ENCODE results near the gene UBE2M. TPM values are rescaled to one million over a fixed set of nuclear protein-coding genes. Genes with fewer than 3 reads are reported as not detected.
A peak's percentile ranks its signal among the peaks of the same experiment; 100 is the strongest.

Gene UBE2M
- total RNA-seq, 1 donor from 2014 or later, result 66.7 TPM

DNA sequence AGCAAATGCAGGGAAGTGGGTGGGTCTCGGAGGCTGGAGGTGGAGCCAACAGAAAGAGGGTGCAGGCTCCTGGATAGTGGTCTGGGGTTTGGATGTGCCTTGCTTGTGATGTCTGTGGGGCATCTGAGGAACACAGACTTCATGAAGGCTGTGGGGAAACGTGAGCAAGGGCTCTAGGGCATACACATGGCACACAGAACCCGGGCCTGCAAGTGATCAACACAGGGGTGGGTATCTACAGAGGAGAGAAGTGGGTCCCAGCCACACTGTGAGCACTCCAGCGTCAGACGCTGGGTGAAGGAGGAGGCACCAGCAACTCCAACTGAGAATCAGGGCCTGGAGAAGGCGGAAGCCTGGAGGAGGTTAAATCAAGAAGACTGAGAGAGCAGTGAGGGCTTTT is 5.4 kb upstream of the UBE2M start:
- no peak for DNase-seq
- TF ChIP-seq, protein P1, sequence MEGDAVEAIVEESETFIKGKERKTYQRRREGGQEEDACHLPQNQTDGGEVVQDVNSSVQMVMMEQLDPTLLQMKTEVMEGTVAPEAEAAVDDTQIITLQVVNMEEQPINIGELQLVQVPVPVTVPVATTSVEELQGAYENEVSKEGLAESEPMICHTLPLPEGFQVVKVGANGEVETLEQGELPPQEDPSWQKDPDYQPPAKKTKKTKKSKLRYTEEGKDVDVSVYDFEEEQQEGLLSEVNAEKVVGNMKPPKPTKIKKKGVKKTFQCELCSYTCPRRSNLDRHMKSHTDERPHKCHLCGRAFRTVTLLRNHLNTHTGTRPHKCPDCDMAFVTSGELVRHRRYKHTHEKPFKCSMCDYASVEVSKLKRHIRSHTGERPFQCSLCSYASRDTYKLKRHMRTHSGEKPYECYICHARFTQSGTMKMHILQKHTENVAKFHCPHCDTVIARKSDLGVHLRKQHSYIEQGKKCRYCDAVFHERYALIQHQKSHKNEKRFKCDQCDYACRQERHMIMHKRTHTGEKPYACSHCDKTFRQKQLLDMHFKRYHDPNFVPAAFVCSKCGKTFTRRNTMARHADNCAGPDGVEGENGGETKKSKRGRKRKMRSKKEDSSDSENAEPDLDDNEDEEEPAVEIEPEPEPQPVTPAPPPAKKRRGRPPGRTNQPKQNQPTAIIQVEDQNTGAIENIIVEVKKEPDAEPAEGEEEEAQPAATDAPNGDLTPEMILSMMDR (IDR thresholded peaks at IDR 0.05), result no peak
- ChIA-PET POLR2A (interaction anchor here (1.3 to 2.3 kb wide), 3 partner anchors 9 to 20 kb away, joined by 5 to 12 read pairs (median 6); partner anchors contain the start of genes CHMP2A, MZF1 and TRIM28), CTCF (interaction anchor here (2.0 kb wide), 1 partner anchor 44 kb away, joined by 6 read pairs; the partner anchor contains the start of gene ZBTB45)
- no peak for ATAC-seq (ENCODE audit: low read depth)
- intact Hi-C loops (cut with micrococcal nuclease), result loop anchor here (1.0 kb wide), 1 partner anchor 8 kb away; no protein-coding TSS in a partner anchor
- Mint-ChIP-seq H3K9me3 (no peaks in the 10 kb centered on the region), H3K36me3 (ENCODE audit: low read depth) (peaks cover 18% of the 10 kb centered on the region), H3K27ac (no peak overlapping the region), H3K4me1 (peaks cover 50% of the 10 kb centered on the region), H3K4me3 (peak overlapping the region; percentile 80), H3K27me3 (no peaks in the 10 kb centered on the region)

DNA sequence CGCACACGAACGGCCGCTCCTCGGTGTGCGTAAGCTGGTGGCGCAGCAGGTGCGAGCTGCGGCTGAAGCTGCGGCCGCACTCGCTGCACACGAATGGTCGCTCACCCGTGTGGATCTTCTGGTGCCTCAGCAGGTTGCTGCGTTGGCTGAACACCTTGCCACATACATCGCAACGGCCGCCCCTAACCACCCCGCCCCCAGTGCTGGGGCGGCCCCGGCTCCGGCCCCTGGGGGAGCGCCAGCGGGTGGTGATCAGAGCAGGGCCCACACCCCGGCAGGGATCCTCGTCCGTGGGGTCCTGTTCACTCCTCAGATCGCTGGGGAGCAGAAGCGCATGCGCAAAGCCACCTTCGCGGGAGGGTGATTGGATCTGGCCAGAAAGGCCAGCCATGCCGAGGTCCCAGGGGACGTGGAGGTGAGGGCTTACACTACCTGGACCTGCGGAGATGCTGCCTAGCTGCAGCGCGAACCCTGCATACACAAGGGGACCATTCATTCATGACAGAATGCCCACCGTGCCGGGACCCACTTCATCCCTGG is 4.7 kb upstream of the UBE2M start:
- Mint-ChIP-seq H3K4me1 (peaks cover 52% of the 10 kb centered on the region), H3K27ac (no peak overlapping the region), H3K36me3 (ENCODE audit: low read depth) (peaks cover 12% of the 10 kb centered on the region), H3K9me3 (no peaks in the 10 kb centered on the region), H3K4me3 (peak overlapping the region; percentile 80), H3K27me3 (no peaks in the 10 kb centered on the region)
- ChIA-PET CTCF (interaction anchor here (2.0 kb wide), 1 partner anchor 43 kb away, joined by 6 read pairs; the partner anchor contains the start of gene ZBTB45), POLR2A (interaction anchor here (0.6 to 5.8 kb wide), 10 partner anchors 8 to 1293 kb away, joined by 3 to 63 read pairs (median 5); partner anchors contain the start of genes CHMP2A, MZF1, TRIM28 and ZBTB45)
- DNase-seq (peak; percentile 42), ATAC-seq (ENCODE audit: low read depth) (peak; percentile 0)
- intact Hi-C loops (cut with micrococcal nuclease), result loop anchor here (1.0 kb wide), 1 partner anchor 9 kb away; no protein-coding TSS in a partner anchor
- TF ChIP-seq, protein P1 (IDR thresholded peaks at IDR 0.05), result no peak

DNA sequence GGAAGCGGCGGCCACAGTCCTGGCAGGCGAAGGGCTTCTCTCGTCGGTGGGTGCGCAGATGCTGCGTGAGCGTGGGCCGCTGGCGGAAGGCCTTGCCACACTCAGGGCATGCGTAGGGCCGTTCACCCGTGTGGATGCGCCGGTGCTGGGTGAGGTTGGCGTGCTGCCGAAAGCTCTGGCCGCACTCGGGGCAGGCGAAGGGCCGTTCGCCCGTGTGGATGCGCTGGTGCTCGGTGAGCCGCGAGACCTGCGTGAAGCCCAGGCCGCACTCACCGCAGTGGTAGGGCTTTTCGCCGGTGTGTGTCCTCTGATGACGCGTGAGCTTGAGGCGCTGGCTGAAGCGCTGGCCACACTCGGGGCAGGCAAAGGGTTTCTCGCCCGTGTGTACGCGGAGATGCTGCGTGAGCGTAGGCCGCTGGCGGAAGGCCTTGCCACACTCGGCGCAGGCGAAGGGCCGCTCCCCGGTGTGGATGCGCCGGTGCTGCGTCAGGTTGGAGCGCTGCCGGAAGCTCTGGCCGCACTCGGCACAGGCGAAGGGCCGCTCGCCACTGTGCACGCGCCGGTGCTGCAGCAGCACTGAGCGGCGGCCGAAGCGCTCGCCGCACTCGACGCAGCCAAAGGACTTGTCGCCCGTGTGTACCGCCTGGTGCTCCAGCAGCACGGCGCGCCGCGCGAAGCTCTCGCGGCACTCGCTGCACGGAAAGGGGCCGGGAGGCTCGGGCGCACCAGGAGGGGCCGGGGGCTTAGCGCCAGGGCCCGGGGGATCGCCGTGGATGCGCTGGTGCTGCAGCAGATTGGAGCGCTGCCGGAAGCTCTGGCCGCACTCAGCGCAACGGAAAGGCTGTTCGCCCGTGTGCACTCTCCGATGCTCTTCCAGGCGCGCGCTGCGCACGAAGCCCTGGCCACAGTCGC is 4.0 kb upstream of the UBE2M start:
- POLR2A ChIA-PET, result interaction anchor here (0.6 to 5.8 kb wide), 11 partner anchors 8 to 1292 kb away, joined by 3 to 63 read pairs (median 4); partner anchors contain the start of genes CHMP2A, MZF1, TRIM28 and ZBTB45
- peak overlapping the region; percentile 80 for H3K4me3 Mint-ChIP-seq
- no peak overlapping the region for H3K27ac Mint-ChIP-seq
- CTCF ChIA-PET, result interaction anchor here (2.0 kb wide), 1 partner anchor 43 kb away, joined by 6 read pairs; the partner anchor contains the start of gene ZBTB45
- TF ChIP-seq, protein P1 (IDR thresholded peaks at IDR 0.05), result no peak
- no peaks in the 10 kb centered on the region for H3K9me3 Mint-ChIP-seq
- H3K27me3 Mint-ChIP-seq, result no peaks in the 10 kb centered on the region
- H3K36me3 Mint-ChIP-seq (ENCODE audit: low read depth), result peaks cover 16% of the 10 kb centered on the region
- DNase-seq (peak; percentile 41), ATAC-seq (ENCODE audit: low read depth) (no peak)
- intact Hi-C loops (cut with micrococcal nuclease), result loop anchor here (1.0 kb wide), 1 partner anchor 10 kb away; no protein-coding TSS in a partner anchor
- peaks cover 59% of the 10 kb centered on the region for H3K4me1 Mint-ChIP-seq

DNA sequence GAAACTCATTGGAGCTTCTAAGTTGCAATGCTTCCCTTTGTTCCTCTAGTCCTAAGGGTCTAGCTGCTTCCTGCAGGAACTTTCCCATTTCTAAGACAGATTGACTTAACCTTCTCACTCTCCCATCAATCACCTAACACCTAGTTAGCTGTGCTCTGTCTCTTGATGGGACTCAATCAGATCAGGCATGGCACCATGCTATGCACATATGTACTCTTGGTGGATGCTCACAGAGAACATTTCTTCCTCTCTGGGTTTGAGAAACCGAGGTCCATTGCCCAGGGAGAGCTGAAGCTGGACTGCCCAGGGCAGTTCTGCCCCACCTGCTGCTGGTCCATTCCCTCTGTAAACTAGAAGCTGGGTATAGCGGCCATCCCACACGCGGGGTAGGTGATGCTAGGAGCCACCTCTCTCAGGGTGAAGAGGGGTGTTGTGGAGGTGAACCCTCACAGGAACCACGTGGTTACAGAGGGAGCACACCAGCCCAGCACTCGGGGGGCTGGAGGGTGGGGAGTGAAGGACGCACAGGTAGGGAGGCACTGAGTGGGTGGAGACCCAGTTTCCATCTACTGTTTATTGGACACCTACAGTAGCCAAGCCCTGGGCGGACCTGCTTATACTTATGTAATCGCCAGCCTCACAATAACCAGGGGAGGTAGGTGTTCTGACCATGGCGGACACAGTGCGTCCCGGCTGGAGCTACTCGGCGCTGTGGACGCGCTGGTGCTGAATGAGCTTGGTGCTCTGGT is 3.1 kb upstream of the UBE2M start:
- intact Hi-C loops (cut with micrococcal nuclease), result no loop called here
- Mint-ChIP-seq H3K27me3 (no peaks in the 10 kb centered on the region), H3K36me3 (ENCODE audit: low read depth) (peaks cover 21% of the 10 kb centered on the region), H3K9me3 (no peaks in the 10 kb centered on the region), H3K4me1 (peaks cover 67% of the 10 kb centered on the region), H3K27ac (no peak overlapping the region), H3K4me3 (peak overlapping the region; percentile 80)
- CTCF ChIA-PET, result interaction anchor here (0.6 to 2.0 kb wide), 4 partner anchors 42 to 78 kb away, joined by 3 to 6 read pairs (median 4); partner anchors contain the start of gene ZBTB45
- DNase-seq (no peak), ATAC-seq (ENCODE audit: low read depth) (no peak)
- TF ChIP-seq, protein P1 (IDR thresholded peaks at IDR 0.05), result no peak
- POLR2A ChIA-PET, result interaction anchor here (1.0 to 5.8 kb wide), 7 partner anchors 7 to 42 kb away, joined by 3 to 63 read pairs (median 12); partner anchors contain the start of genes CHMP2A, MZF1, TRIM28 and ZBTB45

All from activated B cell treated with CpG ODN at 0.5 μM for 24 hours (primary cell).